Stomach (tissue), 4 donors: ENCODE data around the gene EHHADH.

Experiments
- CTCF ChIP-seq, 7 experiments: fragments of 450-650 bp in 4 of 7; fragments of 200-600 bp in 3 of 7; sonication (generic) in 3 of 7; IDR thresholded peaks; one replicate each; pipeline ENCODE4 v1.5.1; 2016 to 2019; ENCODE audit warnings: antibody characterized with exemption in 7 of 7, control low read depth in 2 of 7, mild to moderate bottlenecking in 1 of 7
- POLR2A ChIP-seq, 4 donors: fragments of 450-650 bp; IDR thresholded peaks; one replicate each; pipeline ENCODE4 v1.6.1; 2016; ENCODE audit warnings: antibody characterized with exemption in 4 of 4, control low read depth in 2 of 4, mild to moderate bottlenecking in 1 of 4, moderate library complexity in 1 of 4
- POLR2AphosphoS5 ChIP-seq, 3 donors: sonication (generic); formaldehyde crosslinking; IDR thresholded peaks; one replicate each; pipeline ENCODE4 v1.6.1; 2016; ENCODE audit warnings: antibody characterized with exemption in 3 of 3

- TF ChIP-seq CTCF (IDR thresholded peaks at IDR 0.05), result no peak
- TF ChIP-seq POLR2A (IDR thresholded peaks at IDR 0.05), result no peak
- TF ChIP-seq POLR2AphosphoS5 (IDR thresholded peaks at IDR 0.05), result no peak
These were observed 11.2 kb upstream of the EHHADH start for GRCh38 chr3:185264849-185265553.
